ENCODE measurements around the gene DUOX2. TPM values are rescaled to one million over a fixed set of nuclear protein-coding genes. Genes with fewer than 3 reads are reported as not detected.

The DUOX2 gene
- total and polyA plus RNA-seq, 11 donors: 0.02 to 1.4 (median 0.11) TPM

DNA sequence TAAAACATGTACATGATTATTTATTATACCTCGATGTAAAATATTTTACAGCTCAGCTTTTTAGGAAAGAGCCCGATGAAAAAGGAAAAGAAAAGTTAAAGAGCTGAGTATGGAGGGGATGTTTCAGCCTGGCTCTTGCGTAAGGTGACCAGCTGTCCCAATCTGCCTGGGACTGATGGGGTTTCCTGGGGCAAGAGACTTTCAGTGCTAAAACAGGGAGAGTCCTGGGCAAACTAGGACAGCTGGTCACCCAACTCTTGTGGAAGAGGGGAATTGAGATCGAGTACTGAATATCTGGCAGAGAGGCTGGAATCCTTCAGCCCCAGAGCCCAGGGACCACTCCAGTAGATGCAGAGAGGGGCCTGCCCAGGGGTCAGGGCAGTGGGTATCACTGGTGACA is 21.0 kb downstream of the DUOX2 start:
- Histone ChIP-seq H3K36me3 (no peaks in the 10 kb centered on the region), H3K27ac (no peak overlapping the region), H3K27me3 (peaks cover 0 to 8% (median 0%) of the 10 kb centered on the region in 9 donors), H3K4me1 (no peaks in the 10 kb centered on the region), H3K4me3 (no peak overlapping the region), H3K9me3 (no peaks in the 10 kb centered on the region)
- 83 to 92% (median 90%) methylated on average over 4 of the region's 4 CpGs for WGBS, 4 donors
- TF ChIP-seq, protein P1, sequence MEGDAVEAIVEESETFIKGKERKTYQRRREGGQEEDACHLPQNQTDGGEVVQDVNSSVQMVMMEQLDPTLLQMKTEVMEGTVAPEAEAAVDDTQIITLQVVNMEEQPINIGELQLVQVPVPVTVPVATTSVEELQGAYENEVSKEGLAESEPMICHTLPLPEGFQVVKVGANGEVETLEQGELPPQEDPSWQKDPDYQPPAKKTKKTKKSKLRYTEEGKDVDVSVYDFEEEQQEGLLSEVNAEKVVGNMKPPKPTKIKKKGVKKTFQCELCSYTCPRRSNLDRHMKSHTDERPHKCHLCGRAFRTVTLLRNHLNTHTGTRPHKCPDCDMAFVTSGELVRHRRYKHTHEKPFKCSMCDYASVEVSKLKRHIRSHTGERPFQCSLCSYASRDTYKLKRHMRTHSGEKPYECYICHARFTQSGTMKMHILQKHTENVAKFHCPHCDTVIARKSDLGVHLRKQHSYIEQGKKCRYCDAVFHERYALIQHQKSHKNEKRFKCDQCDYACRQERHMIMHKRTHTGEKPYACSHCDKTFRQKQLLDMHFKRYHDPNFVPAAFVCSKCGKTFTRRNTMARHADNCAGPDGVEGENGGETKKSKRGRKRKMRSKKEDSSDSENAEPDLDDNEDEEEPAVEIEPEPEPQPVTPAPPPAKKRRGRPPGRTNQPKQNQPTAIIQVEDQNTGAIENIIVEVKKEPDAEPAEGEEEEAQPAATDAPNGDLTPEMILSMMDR (IDR thresholded peaks at IDR 0.05): no peak
- TF ChIP-seq POLR2A (IDR thresholded peaks at IDR 0.05): no peak
- ATAC-seq (no peak), DNase-seq (no peak)
- intact Hi-C loops (cut with DNase I): no loop called here

DNA sequence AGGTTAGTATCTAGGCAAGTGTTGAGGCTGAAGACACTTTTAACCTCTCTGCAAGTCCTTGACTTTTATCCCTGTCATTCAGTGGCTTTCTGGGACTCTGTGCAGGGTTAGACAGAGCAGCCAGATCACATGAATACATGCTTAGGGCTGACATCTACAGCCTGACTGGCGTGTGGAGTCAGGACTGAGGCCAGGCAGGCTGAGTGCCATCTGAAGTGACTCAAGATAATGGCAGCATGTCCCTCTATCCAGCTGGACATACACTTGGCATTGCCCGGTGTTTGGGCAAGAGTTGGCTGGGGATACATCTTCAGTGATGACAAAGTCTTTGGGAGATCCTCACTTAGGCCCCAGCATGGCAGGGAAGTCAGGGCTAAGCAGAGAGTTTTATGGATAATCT is 22.4 kb downstream of the DUOX2 start:
- Histone ChIP-seq H3K4me1 (no peaks in the 10 kb centered on the region), H3K36me3 (no peaks in the 10 kb centered on the region), H3K27me3 (peaks cover 0 to 8% (median 0%) of the 10 kb centered on the region in 9 donors), H3K9me3 (no peaks in the 10 kb centered on the region), H3K27ac (no peak overlapping the region), H3K4me3 (no peak overlapping the region)
- intact Hi-C loops (cut with DNase I): no loop called here
- DNase-seq (peak in 4 of 5 donors; percentile 31 to 67 (median 50)), ATAC-seq (peak; percentile 86 to 94 (median 92))
- TF ChIP-seq, protein P1 (IDR thresholded peaks at IDR 0.05): no peak
- TF ChIP-seq POLR2A (IDR thresholded peaks at IDR 0.05): no peak
- 45 to 75% (median 54%) methylated on average over 2 of the region's 2 CpGs for WGBS, 4 donors

DNA sequence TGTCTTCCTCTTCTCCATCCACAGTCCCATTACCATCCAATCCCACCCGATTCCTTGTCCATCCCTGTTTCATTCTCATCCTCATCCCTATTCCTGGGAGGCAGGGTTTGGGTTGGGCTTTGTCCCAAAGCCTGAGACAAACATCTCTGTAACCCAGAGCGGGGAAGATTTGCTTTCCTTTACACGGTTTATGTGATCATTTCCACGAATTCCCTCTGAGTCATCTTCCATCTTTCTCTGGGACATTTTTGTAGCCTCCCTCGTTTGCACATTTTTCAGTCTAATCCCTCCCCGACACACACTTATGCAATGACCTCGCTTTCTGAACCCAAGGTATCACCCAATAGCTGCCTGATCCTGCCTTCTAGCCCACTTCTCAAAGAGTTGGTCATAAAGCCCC is 22.8 kb downstream of the DUOX2 start:
- 56 to 67% (median 61%) methylated on average over 7 of the region's 7 CpGs for WGBS, 4 donors
- no peaks in the 10 kb centered on the region for H3K36me3 ChIP-seq
- peaks cover 0 to 8% (median 0%) of the 10 kb centered on the region in 9 donors for H3K27me3 ChIP-seq
- H3K4me1 ChIP-seq: no peaks in the 10 kb centered on the region
- ATAC-seq: no peak
- no peak overlapping the region for H3K27ac ChIP-seq
- TF ChIP-seq, protein P1 (IDR thresholded peaks at IDR 0.05): no peak
- TF ChIP-seq POLR2A (IDR thresholded peaks at IDR 0.05): no peak
- no peaks in the 10 kb centered on the region for H3K9me3 ChIP-seq
- intact Hi-C loops (cut with DNase I): no loop called here
- no peak for DNase-seq
- no peak overlapping the region for H3K4me3 ChIP-seq

DNA sequence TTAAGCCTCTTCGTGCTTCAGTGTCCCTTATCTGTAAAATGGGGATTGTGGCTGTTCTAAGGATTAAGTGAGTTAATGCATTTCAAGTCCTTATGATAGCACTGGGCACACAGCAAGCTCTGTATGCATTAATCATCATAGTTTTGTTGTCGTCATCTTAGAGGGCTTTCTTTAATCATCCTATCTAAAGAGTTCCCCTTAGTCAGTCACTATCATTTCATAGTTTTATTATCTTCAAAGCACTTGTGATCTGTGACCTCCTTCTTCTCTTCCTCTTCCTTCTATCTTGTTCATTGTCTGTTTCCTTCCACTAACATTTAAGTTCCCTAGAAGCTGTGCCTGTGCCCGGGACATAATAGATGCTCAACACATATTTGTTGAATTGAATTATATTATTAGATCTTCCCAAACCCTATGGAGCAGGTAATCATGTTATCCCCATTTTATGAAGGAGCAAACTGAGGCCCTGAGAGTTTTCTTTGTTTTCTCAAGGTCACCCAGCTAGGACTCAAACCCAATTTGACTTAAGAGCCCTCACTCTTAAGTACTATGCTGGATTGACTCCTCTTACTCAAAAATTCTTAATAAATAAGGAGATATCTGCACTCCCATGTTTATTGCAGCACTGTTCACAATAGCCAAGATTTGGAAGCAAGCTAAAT is 24.1 kb downstream of the DUOX2 start:
- Histone ChIP-seq H3K27ac (no peak overlapping the region), H3K36me3 (no peaks in the 10 kb centered on the region), H3K27me3 (peaks cover 0 to 8% (median 0%) of the 10 kb centered on the region in 9 donors), H3K4me1 (no peaks in the 10 kb centered on the region), H3K4me3 (no peak overlapping the region), H3K9me3 (no peaks in the 10 kb centered on the region)
- DNase-seq: no peak
- 39 to 49% (median 46%) methylated on average over 3 of the region's 3 CpGs for WGBS, 4 donors
- intact Hi-C loops (cut with DNase I): no loop called here
- no peak for ATAC-seq
- TF ChIP-seq POLR2A (IDR thresholded peaks at IDR 0.05): no peak
- TF ChIP-seq, protein P1 (IDR thresholded peaks at IDR 0.05): no peak

Data from heart left ventricle (tissue), 16 donors.